ENCODE data around the gene VPS54.

GRCh38 chr2:63902149-63902548, 117.1 kb downstream of the VPS54 start:
- TF ChIP-seq CTCF (IDR thresholded peaks at IDR 0.05 in 2 of 3, conservative IDR thresholded peaks at IDR 0.05 in 1 of 3; ENCODE audit: borderline replicate concordance in 1 of 3, insufficient read depth in 1 of 3, low read depth in 2 of 3, low read length in 2 of 3) (no peak), YY1 (IDR thresholded peaks at IDR 0.05; ENCODE audit: extremely low read depth, insufficient replicate concordance, low read depth, low read length) (no peak), EZH2 (IDR thresholded peaks at IDR 0.05) (no peak), RAD21 (IDR thresholded peaks at IDR 0.05; ENCODE audit: low read depth) (no peak), ZNF274 (IDR thresholded peaks at IDR 0.05; ENCODE audit: low read depth, low read length) (no peak), POLR2A (IDR thresholded peaks at IDR 0.05; ENCODE audit: borderline replicate concordance, extremely low read depth, insufficient read depth, insufficient read length) (no peak), ZBTB33 (IDR thresholded peaks at IDR 0.05; ENCODE audit: extremely low read depth, insufficient replicate concordance, low read length) (no peak), REST (IDR thresholded peaks at IDR 0.05; ENCODE audit: low read depth) (no peak), EGR1 (IDR thresholded peaks at IDR 0.05; ENCODE audit: low read depth) (no peak), JUND (IDR thresholded peaks at IDR 0.05) (no peak)
